ENCODE data around the gene SORCS2. TPM values are rescaled to one million over a fixed set of nuclear protein-coding genes. Genes with fewer than 3 reads are reported as not detected.

Gene SORCS2
- polyA plus RNA-seq, 4 donors = 6.7 to 9.8 (median 8.7) TPM

GRCh38 chr4:7418131-7418943, 226.0 kb downstream of the SORCS2 start:
- DNase-seq (ENCODE audit: low read depth in 4 of 4, low spot score in 3 of 4) = no peak

- no peak for DNase-seq (ENCODE audit: low read depth in 4 of 4, low spot score in 3 of 4)
Observed at GRCh38 chr4:7419961-7420660, 227.8 kb downstream of the SORCS2 start.

- DNase-seq (ENCODE audit: low read depth in 4 of 4, low spot score in 3 of 4) = no peak
Observed at GRCh38 chr4:7420661-7421040, 228.3 kb downstream of the SORCS2 start.

GRCh38 chr4:7421356-7422150, 229.2 kb downstream of the SORCS2 start:
- no peak for DNase-seq (ENCODE audit: low read depth in 4 of 4, low spot score in 3 of 4)

- no peak for DNase-seq (ENCODE audit: low read depth in 4 of 4, low spot score in 3 of 4)
Observed at GRCh38 chr4:7422151-7422897, 230.0 kb downstream of the SORCS2 start.

GRCh38 chr4:7422898-7423180, 230.5 kb downstream of the SORCS2 start:
- no peak for DNase-seq (ENCODE audit: low read depth in 4 of 4, low spot score in 3 of 4)

- DNase-seq (ENCODE audit: low read depth in 4 of 4, low spot score in 3 of 4) = no peak
Observed at GRCh38 chr4:7423391-7423790, 231.1 kb downstream of the SORCS2 start.

- no peak for DNase-seq (ENCODE audit: low read depth in 4 of 4, low spot score in 3 of 4)
Observed at GRCh38 chr4:7423801-7424552, 231.6 kb downstream of the SORCS2 start.

GRCh38 chr4:7424553-7425111, 232.3 kb downstream of the SORCS2 start:
- no peak for DNase-seq (ENCODE audit: low read depth in 4 of 4, low spot score in 3 of 4)

- DNase-seq (ENCODE audit: low read depth in 4 of 4, low spot score in 3 of 4) = no peak
Observed at GRCh38 chr4:7425124-7425523, 232.8 kb downstream of the SORCS2 start.

- DNase-seq (ENCODE audit: low read depth in 4 of 4, low spot score in 3 of 4) = no peak
Observed at GRCh38 chr4:7425591-7426468, 233.5 kb downstream of the SORCS2 start.

GRCh38 chr4:7426525-7427171, 234.3 kb downstream of the SORCS2 start:
- DNase-seq (ENCODE audit: low read depth in 4 of 4, low spot score in 3 of 4) = no peak

- no peak for DNase-seq (ENCODE audit: low read depth in 4 of 4, low spot score in 3 of 4)
Observed at GRCh38 chr4:7427361-7427760, 235.0 kb downstream of the SORCS2 start.

- no peak for DNase-seq (ENCODE audit: low read depth in 4 of 4, low spot score in 3 of 4)
Observed at GRCh38 chr4:7427831-7428260, 235.5 kb downstream of the SORCS2 start.

- no peak for DNase-seq (ENCODE audit: low read depth in 4 of 4, low spot score in 3 of 4)
Observed at GRCh38 chr4:7428261-7429068, 236.1 kb downstream of the SORCS2 start.

- DNase-seq (ENCODE audit: low read depth in 4 of 4, low spot score in 3 of 4) = no peak
Observed at GRCh38 chr4:7429069-7429416, 236.7 kb downstream of the SORCS2 start.

GRCh38 chr4:7429601-7430078, 237.3 kb downstream of the SORCS2 start:
- no peak for DNase-seq (ENCODE audit: low read depth in 4 of 4, low spot score in 3 of 4)
